SK-N-SH (cell line): ENCODE measurements around the gene SLC36A2. TPM values are rescaled to one million over a fixed set of nuclear protein-coding genes. Genes with fewer than 3 reads are reported as not detected.

Experiments
- CTCF ChIA-PET: fragments of 300-600, 350-600 bp; formaldehyde crosslinking; extraction: SDS; loops from one replicate; lab custom pipeline; 2021; lab: Yijun Ruan, JAX
- POLR2A ChIA-PET: fragments of 350-600 bp; sonication (Branson Sonifier 250); formaldehyde crosslinking; extraction: SDS; loops from one replicate; lab custom pipeline; 2020; ENCODE audit warnings: antibody characterized with exemption, inconsistent platforms; lab: Yijun Ruan, JAX
- DNase-seq: peaks from one replicate; pipeline ENCODE4 v3.0.0; 2012
- H2AFZ ChIP-seq: fragments of 200-600 bp; sonication (generic); 2 replicates; pipeline ENCODE4 v1.8.1; 2016; ENCODE audit warnings: antibody characterized with exemption, mild to moderate bottlenecking, low read depth
- H3F3A ChIP-seq: fragments of 200-600 bp; sonication (generic); replicated peaks from 2 replicates; pipeline ENCODE3; 2016; ENCODE audit warnings: antibody characterized with exemption, mild to moderate bottlenecking; ENCODE audit not compliant: insufficient read depth
- H3K27ac ChIP-seq, 2 experiments: fragments of 200-500 bp in 1 of 2; fragments of 200-600 bp in 1 of 2; sonication (Bioruptor generic) in 1 of 2; sonication (generic), shearing (Covaris generic) in 1 of 2; 2 replicates each; pipeline versions ENCODE4 v1.5.1 to v1.6.1; 2014 to 2016; ENCODE audit warnings: low read depth in 2 of 2, inconsistent platforms in 1 of 2, low read length in 1 of 2, mild to moderate bottlenecking in 1 of 2, mixed read lengths in 1 of 2
- H3K27me3 ChIP-seq: fragments of 200-600 bp; sonication (generic), shearing (Covaris generic); 2 replicates; pipeline ENCODE4 v1.6.1; 2016; ENCODE audit warnings: mixed run types; ENCODE audit not compliant: insufficient read depth
- H3K36me3 ChIP-seq, 2 experiments: fragments of 200-500 bp in 1 of 2; fragments of 200-600 bp in 1 of 2; sonication (Bioruptor generic) in 1 of 2; sonication (generic) in 1 of 2; replicated peaks in 1 of 2; 2 replicates each; pipeline versions ENCODE3 to v1.5.1; 2014 to 2016; ENCODE audit warnings: low read length in 1 of 2, mild to moderate bottlenecking in 1 of 2; ENCODE audit not compliant: insufficient read depth in 2 of 2, control insufficient read depth in 1 of 2
- H3K4me1 ChIP-seq, 2 experiments: fragments of 200-500 bp in 1 of 2; fragments of 200-600 bp in 1 of 2; sonication (Bioruptor generic) in 1 of 2; sonication (generic), shearing (Covaris generic) in 1 of 2; 2 replicates each; pipeline versions ENCODE4 v1.5.1 to v1.6.1; 2014 to 2016; ENCODE audit warnings: low read depth in 1 of 2, low read length in 1 of 2, mixed run types in 1 of 2; ENCODE audit not compliant: insufficient read depth in 2 of 2, control insufficient read depth in 1 of 2
- H3K4me2 ChIP-seq: fragments of 200-600 bp; sonication (generic), shearing (Covaris generic); 2 replicates; pipeline ENCODE4 v1.6.1; 2017; ENCODE audit warnings: mixed run types
- H3K4me3 ChIP-seq, 2 experiments: fragments of 200-500 bp in 1 of 2; fragments of 200-600 bp in 1 of 2; sonication (Bioruptor generic) in 1 of 2; sonication (generic), shearing (Covaris generic) in 1 of 2; 2 replicates each; pipeline versions ENCODE4 v1.5.1 to v1.8.1; 2014 to 2016; ENCODE audit warnings: low read depth in 2 of 2, inconsistent platforms in 1 of 2, low read length in 1 of 2, mild to moderate bottlenecking in 1 of 2, mixed read lengths in 1 of 2, moderate library complexity in 1 of 2
- H3K79me2 ChIP-seq: fragments of 200-600 bp; sonication (generic); 2 replicates; pipeline ENCODE4 v1.8.1; 2017; ENCODE audit warnings: mild to moderate bottlenecking; ENCODE audit not compliant: insufficient read depth
- H3K9ac ChIP-seq: fragments of 200-600 bp; sonication (generic); 2 replicates; pipeline ENCODE4 v1.6.1; 2017; ENCODE audit warnings: mixed run types
- H3K9me2 ChIP-seq: fragments of 200-600 bp; sonication (generic); 2 replicates; pipeline ENCODE4 v1.6.1; 2017; ENCODE audit warnings: mixed run types
- H3K9me3 ChIP-seq: fragments of 200-600 bp; sonication (generic); 2 replicates; pipeline ENCODE4 v1.6.1; 2017; ENCODE audit warnings: mixed run types, mild to moderate bottlenecking, moderate library complexity
- H4K20me1 ChIP-seq: fragments of 200-600 bp; sonication (generic); 2 replicates; pipeline ENCODE4 v1.6.1; 2017; ENCODE audit warnings: mild to moderate bottlenecking, mixed run types; ENCODE audit not compliant: insufficient read depth
- CHD2 ChIP-seq: fragments of 150-350 bp; IDR thresholded peaks from 2 replicates; pipeline ENCODE4 v1.6.1; 2018; ENCODE audit warnings: low read length; ENCODE audit not compliant: partially characterized antibody
- EZH2phosphoT487 ChIP-seq: fragments of 200-600 bp; sonication (generic); IDR thresholded peaks from 2 replicates; pipeline ENCODE4 v1.6.1; 2017; ENCODE audit warnings: low read depth, mixed run types, mild to moderate bottlenecking, antibody characterized with exemption, moderate library complexity, borderline replicate concordance
- FOXJ3 ChIP-seq: sonication (generic); formaldehyde crosslinking; IDR thresholded peaks from 2 replicates; pipeline ENCODE4 v1.5.1; 2020; ENCODE audit warnings: mild to moderate bottlenecking, missing genetic modification reagents
- GATA2 ChIP-seq: sonication (generic); formaldehyde crosslinking; IDR thresholded peaks from 2 replicates; pipeline ENCODE4 v1.5.0; 2020; ENCODE audit warnings: mild to moderate bottlenecking, missing genetic modification reagents
- IRF3 ChIP-seq: fragments of 150-350 bp; IDR thresholded peaks from 2 replicates; pipeline ENCODE4 v1.6.1; 2016; ENCODE audit warnings: mild to moderate bottlenecking, low read depth, low read length
- MAX ChIP-seq: IDR thresholded peaks from 2 replicates; pipeline ENCODE4 v1.4.0; 2012; ENCODE audit warnings: low read depth
- NRF1 ChIP-seq: IDR thresholded peaks from 2 replicates; pipeline ENCODE4 v1.6.1; 2012; ENCODE audit warnings: low read depth, mild to moderate bottlenecking, low read length
- PBX3 ChIP-seq: IDR thresholded peaks from 2 replicates; pipeline ENCODE4; 2012
- POLR2AphosphoS5 ChIP-seq: IDR thresholded peaks from 2 replicates; pipeline ENCODE4 v1.6.1; 2012; ENCODE audit warnings: low read depth, low read length
- RFX5 ChIP-seq: IDR thresholded peaks from 2 replicates; pipeline ENCODE4 v1.6.1; 2012; ENCODE audit warnings: mild to moderate bottlenecking, improper control_type of control experiment, low read length
- RXRA ChIP-seq: IDR thresholded peaks from 2 replicates; pipeline ENCODE4 v1.4.0; 2012; ENCODE audit warnings: low read depth, mild to moderate bottlenecking, borderline replicate concordance
- SMC3 ChIP-seq: IDR thresholded peaks from 2 replicates; pipeline ENCODE4 v1.6.1; 2012; ENCODE audit warnings: low read depth, low read length, improper control_type of control experiment
- TCF12 ChIP-seq: IDR thresholded peaks from 2 replicates; pipeline ENCODE4 v1.4.0; 2012
- USF1 ChIP-seq: IDR thresholded peaks from 2 replicates; pipeline ENCODE4 v1.4.0; 2012; ENCODE audit warnings: low read depth, borderline replicate concordance
- USF2 ChIP-seq: fragments of 150-350 bp; IDR thresholded peaks from 2 replicates; pipeline ENCODE4 v1.6.1; 2017; ENCODE audit warnings: antibody characterized with exemption, low read length, low read depth, borderline replicate concordance
- YY1 ChIP-seq: IDR thresholded peaks from 2 replicates; pipeline ENCODE4 v1.4.0; 2012; ENCODE audit warnings: low read depth, mild to moderate bottlenecking
- ZBTB33 ChIP-seq: IDR thresholded peaks from 2 replicates; pipeline ENCODE4 v1.4.0; 2012; ENCODE audit warnings: low read depth, borderline replicate concordance
- WGBS: methylation state at CpG from one replicate; pipeline ENCODE4 v1.1.6; 2017; ENCODE audit warnings: low lambda C conversion rate; 5-methylcytosine and 5-hydroxymethylcytosine counted together
- polyA plus RNA-seq, 3 experiments: library from polyadenylated mRNA; depleted of rRNA; stranded (reverse); fragments of >200 nt; gene quantifications; 2 replicates each; pipeline ENCODE4 v1.2.3, GENCODE V29; 2012
- TF ChIP-seq, protein P1 (sequence below): IDR thresholded peaks from 2 replicates; pipeline ENCODE4 v1.6.1; 2012; ENCODE audit warnings: mild to moderate bottlenecking, low read depth, low read length, moderate library complexity

Gene SLC36A2
- polyA plus RNA-seq, 1 of the 3 experiments (the other 2 are of a cell fraction): not detected

- no peak for TF ChIP-seq USF2
- TF ChIP-seq POLR2AphosphoS5: no peak
These were observed 34.0 kb downstream of the SLC36A2 start (continued) for GRCh38 chr5:151313357-151313756.

DNA sequence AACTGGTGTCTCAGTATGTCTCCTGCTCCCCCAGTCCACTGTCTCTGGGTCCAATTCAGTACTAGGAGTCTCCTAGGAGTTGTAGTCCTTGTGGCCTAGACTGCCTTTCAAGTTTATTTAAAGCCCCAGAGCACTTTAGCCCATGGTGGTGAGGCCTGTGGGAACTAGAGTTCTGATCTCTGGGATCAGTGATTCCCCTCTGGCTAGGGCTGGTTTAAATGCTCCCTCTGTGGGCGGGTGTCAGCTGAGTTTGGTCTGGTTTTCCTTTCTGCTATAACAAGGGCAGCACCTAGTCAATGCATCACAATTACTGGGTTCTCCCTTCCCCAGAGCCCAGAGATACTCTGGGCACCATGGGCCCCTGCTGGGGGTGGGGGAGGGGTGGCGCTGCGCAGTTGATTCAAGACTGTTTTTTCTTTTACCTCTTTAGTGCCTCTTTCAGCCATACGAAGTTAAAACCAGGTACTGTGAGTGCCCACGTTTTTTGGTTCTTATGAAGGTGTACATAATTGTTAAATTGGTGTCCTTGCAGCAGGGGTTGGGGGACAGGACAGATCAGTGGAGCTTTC, 34.5 kb downstream of the SLC36A2 start:
- POLR2A ChIA-PET: no interaction called here
- no peak overlapping the region for H2AFZ ChIP-seq

More for the DNA sequence above, 34.5 kb downstream of the SLC36A2 start:
- Histone ChIP-seq H3K27me3 (no peaks in the 10 kb centered on the region), H3K36me3 (no peaks in the 10 kb centered on the region), H3K9me3 (no peaks in the 10 kb centered on the region), H3K4me2 (no peak overlapping the region), H3K79me2 (no peaks in the 10 kb centered on the region), H3K27ac (no peak overlapping the region), H3F3A (no peaks in the 10 kb centered on the region), H3K4me1 (no peaks in the 10 kb centered on the region), H3K9me2 (no peaks in the 10 kb centered on the region), H4K20me1 (no peaks in the 10 kb centered on the region), H3K9ac (no peak overlapping the region), H3K4me3 (no peak overlapping the region)
- TF ChIP-seq, protein P1, sequence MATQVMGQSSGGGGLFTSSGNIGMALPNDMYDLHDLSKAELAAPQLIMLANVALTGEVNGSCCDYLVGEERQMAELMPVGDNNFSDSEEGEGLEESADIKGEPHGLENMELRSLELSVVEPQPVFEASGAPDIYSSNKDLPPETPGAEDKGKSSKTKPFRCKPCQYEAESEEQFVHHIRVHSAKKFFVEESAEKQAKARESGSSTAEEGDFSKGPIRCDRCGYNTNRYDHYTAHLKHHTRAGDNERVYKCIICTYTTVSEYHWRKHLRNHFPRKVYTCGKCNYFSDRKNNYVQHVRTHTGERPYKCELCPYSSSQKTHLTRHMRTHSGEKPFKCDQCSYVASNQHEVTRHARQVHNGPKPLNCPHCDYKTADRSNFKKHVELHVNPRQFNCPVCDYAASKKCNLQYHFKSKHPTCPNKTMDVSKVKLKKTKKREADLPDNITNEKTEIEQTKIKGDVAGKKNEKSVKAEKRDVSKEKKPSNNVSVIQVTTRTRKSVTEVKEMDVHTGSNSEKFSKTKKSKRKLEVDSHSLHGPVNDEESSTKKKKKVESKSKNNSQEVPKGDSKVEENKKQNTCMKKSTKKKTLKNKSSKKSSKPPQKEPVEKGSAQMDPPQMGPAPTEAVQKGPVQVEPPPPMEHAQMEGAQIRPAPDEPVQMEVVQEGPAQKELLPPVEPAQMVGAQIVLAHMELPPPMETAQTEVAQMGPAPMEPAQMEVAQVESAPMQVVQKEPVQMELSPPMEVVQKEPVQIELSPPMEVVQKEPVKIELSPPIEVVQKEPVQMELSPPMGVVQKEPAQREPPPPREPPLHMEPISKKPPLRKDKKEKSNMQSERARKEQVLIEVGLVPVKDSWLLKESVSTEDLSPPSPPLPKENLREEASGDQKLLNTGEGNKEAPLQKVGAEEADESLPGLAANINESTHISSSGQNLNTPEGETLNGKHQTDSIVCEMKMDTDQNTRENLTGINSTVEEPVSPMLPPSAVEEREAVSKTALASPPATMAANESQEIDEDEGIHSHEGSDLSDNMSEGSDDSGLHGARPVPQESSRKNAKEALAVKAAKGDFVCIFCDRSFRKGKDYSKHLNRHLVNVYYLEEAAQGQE: no peak
- TF ChIP-seq YY1 (no peak), PBX3 (no peak), EZH2phosphoT487 (no peak), GATA2 (CRISPR knock-in tag) (no peak), SMC3 (no peak), MAX (no peak), CHD2 (no peak), FOXJ3 (CRISPR knock-in tag) (no peak), RXRA (no peak), RFX5 (no peak), IRF3 (no peak), TCF12 (no peak), POLR2AphosphoS5 (no peak), USF1 (no peak), NRF1 (no peak), ZBTB33 (no peak)
- CTCF ChIA-PET: interaction anchor here (0.6 kb wide), 1 partner anchor 10 kb away, joined by 3 read pairs; no protein-coding TSS in a partner anchor
- DNase-seq: no peak
- 16% methylated on average over 5 of the region's 5 CpGs for WGBS
